ENCODE measurements around the gene GID8.

DNA sequence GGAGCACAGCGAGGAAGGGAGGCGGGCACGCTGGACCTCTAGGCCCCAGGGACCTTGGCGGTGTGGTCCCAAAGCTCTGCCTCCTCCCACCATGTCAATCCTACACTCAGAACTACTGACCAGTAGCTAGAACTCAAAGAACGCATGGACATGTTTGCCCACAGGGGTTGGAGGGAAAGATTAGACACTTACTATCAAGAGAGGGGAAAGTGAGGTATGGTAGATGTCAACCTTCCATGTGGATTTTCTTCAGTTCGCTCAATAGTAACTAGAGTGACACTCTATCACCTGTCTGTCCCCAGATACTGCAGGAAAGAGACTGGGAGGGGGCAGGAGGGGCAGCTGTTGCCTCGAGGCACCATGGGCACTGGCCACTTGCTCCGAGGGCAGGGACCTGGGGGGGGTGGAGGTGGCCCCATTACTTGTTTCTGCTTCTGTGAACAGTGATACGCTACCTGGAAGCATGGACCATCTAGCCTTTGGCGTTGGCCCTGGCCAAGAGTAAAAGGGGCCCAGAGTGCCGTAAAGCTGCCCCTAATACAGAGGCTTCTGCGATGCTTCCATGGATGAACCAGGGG, 10.7 kb upstream of the GID8 start:
- TF ChIP-seq, protein P1, sequence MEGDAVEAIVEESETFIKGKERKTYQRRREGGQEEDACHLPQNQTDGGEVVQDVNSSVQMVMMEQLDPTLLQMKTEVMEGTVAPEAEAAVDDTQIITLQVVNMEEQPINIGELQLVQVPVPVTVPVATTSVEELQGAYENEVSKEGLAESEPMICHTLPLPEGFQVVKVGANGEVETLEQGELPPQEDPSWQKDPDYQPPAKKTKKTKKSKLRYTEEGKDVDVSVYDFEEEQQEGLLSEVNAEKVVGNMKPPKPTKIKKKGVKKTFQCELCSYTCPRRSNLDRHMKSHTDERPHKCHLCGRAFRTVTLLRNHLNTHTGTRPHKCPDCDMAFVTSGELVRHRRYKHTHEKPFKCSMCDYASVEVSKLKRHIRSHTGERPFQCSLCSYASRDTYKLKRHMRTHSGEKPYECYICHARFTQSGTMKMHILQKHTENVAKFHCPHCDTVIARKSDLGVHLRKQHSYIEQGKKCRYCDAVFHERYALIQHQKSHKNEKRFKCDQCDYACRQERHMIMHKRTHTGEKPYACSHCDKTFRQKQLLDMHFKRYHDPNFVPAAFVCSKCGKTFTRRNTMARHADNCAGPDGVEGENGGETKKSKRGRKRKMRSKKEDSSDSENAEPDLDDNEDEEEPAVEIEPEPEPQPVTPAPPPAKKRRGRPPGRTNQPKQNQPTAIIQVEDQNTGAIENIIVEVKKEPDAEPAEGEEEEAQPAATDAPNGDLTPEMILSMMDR (conservative IDR thresholded peaks at IDR 0.05; ENCODE audit: low read depth, low read length), result no peak
- TF ChIP-seq RAD21 (IDR thresholded peaks at IDR 0.05; ENCODE audit: low read length), result no peak
- no peak for TF ChIP-seq POLR2A (IDR thresholded peaks at IDR 0.05; ENCODE audit: low read depth, low read length)
- no peak for TF ChIP-seq MAZ (IDR thresholded peaks at IDR 0.05; ENCODE audit: borderline replicate concordance, low read depth, low read length)
- TF ChIP-seq FOS (IDR thresholded peaks at IDR 0.05; ENCODE audit: low read depth, low read length), result no peak
- TF ChIP-seq MAFK (IDR thresholded peaks at IDR 0.05; ENCODE audit: low read depth, low read length), result no peak

Data from IMR-90 (cell line).